Keratinocyte (primary cell): ENCODE data around the gene MSMP. TPM values are rescaled to one million over a fixed set of nuclear protein-coding genes. Genes with fewer than 3 reads are reported as not detected.

Experiments used
- DNase-seq: peaks from one replicate; pipeline ENCODE4 v3.0.0-alpha.2; 2011; ENCODE audit warnings: low read depth, missing footprints, low spot score
- FAIRE-seq: peaks from 2 replicates; lab custom pipeline; 2011; peaks lifted over from hg19 to GRCh38; lab: Jason Lieb, UNC
- H2AFZ ChIP-seq: 2 replicates; pipeline ENCODE4 v1.6.0; 2012; ENCODE audit warnings: low read length, control low read depth, inconsistent platforms; ENCODE audit not compliant: control insufficient read depth
- H3K27ac ChIP-seq: 2 replicates; pipeline ENCODE4 v1.5.1; 2011; ENCODE audit warnings: low read length; ENCODE audit not compliant: control insufficient read depth, insufficient read depth
- H3K27me3 ChIP-seq: 3 replicates; pipeline ENCODE4 v1.6.0; 2011; ENCODE audit warnings: low read length; ENCODE audit not compliant: control insufficient read depth, insufficient read depth; ENCODE audit errors: extremely low read depth
- H3K36me3 ChIP-seq, 2 experiments: 2 replicates in 1 of 2; 3 replicates in 1 of 2; pipeline ENCODE4 v1.5.1; 2011; ENCODE audit warnings: low read length in 2 of 2, mild to moderate bottlenecking in 1 of 2; ENCODE audit not compliant: control insufficient read depth in 2 of 2, insufficient read depth in 2 of 2; ENCODE audit errors: extremely low read depth in 1 of 2
- H3K4me1 ChIP-seq: 3 replicates; pipeline ENCODE4 v1.5.1; 2011; ENCODE audit warnings: low read length; ENCODE audit not compliant: control insufficient read depth, insufficient read depth; ENCODE audit errors: extremely low read depth
- H3K4me2 ChIP-seq: 3 replicates; pipeline ENCODE4 v1.6.0; 2011; ENCODE audit warnings: low read depth, low read length; ENCODE audit not compliant: control insufficient read depth, insufficient read depth; ENCODE audit errors: extremely low read depth
- H3K4me3 ChIP-seq, 3 experiments: fragments of 200-600 bp in 1 of 3; sonication (generic) in 1 of 3; 2 replicates in 2 of 3; 3 replicates in 1 of 3; pipeline ENCODE4 v1.5.1; 2011 to 2016; ENCODE audit warnings: low read length in 3 of 3, mild to moderate bottlenecking in 3 of 3, control low read depth in 2 of 3, inconsistent platforms in 1 of 3, low read depth in 1 of 3, mixed read lengths in 1 of 3, mixed run types in 1 of 3, moderate library complexity in 1 of 3; ENCODE audit not compliant: control insufficient read depth in 2 of 3, insufficient read depth in 2 of 3; ENCODE audit errors: extremely low read depth in 1 of 3
- H3K79me2 ChIP-seq: 2 replicates; pipeline ENCODE4 v1.6.0; 2012; ENCODE audit warnings: low read length; ENCODE audit not compliant: control insufficient read depth, insufficient read depth
- H3K9ac ChIP-seq: 3 replicates; pipeline ENCODE4 v1.6.0; 2011; ENCODE audit warnings: low read length; ENCODE audit not compliant: control insufficient read depth, insufficient read depth; ENCODE audit errors: extremely low read depth
- H3K9me1 ChIP-seq: 3 replicates; pipeline ENCODE4 v1.6.0; 2011; ENCODE audit warnings: low read length; ENCODE audit not compliant: control insufficient read depth, insufficient read depth; ENCODE audit errors: extremely low read depth
- H3K9me3 ChIP-seq: 2 replicates; pipeline ENCODE4 v1.5.1; 2012; ENCODE audit warnings: low read depth, low read length; ENCODE audit not compliant: control insufficient read depth
- H4K20me1 ChIP-seq: 3 replicates; pipeline ENCODE4 v1.6.0; 2011; ENCODE audit warnings: low read length; ENCODE audit not compliant: control insufficient read depth, insufficient read depth; ENCODE audit errors: extremely low read depth
- CTCF ChIP-seq, 3 experiments: IDR thresholded peaks in 1 of 3; conservative IDR thresholded peaks in 1 of 3; optimal IDR thresholded peaks in 1 of 3; 2 replicates in 2 of 3; 3 replicates in 1 of 3; pipeline versions ENCODE3 to v1.5.1; 2011; ENCODE audit warnings: low read length in 3 of 3, mild to moderate bottlenecking in 3 of 3, moderate library complexity in 2 of 3, control low read depth in 1 of 3, inconsistent platforms in 1 of 3; ENCODE audit not compliant: insufficient read depth in 2 of 3; ENCODE audit errors: extremely low read depth in 1 of 3
- EZH2 ChIP-seq: IDR thresholded peaks from one replicate; pipeline ENCODE4 v1.6.1; 2012; ENCODE audit warnings: inconsistent platforms, mild to moderate bottlenecking, low read length, moderate library complexity
- dilution Hi-C: fragments of 300-500 bp; cut with MboI; formaldehyde crosslinking; loops from one replicate; pipeline ENCODE4 v1.7.0; 2020; ENCODE audit warnings: low sequenced_read_pairs; ENCODE audit not compliant: extremely low pct_ligation_motif_present
- polyA plus RNA-seq, 5 experiments: library from polyadenylated mRNA; depleted of rRNA in 3 of 5; stranded (reverse) in 3 of 5; stranded (forward) in 1 of 5; unstranded in 1 of 5; fragments of >200 nt; gene quantifications; 1 replicate in 1 of 5; 2 replicates in 3 of 5; 3 replicates in 1 of 5; pipeline versions ENCODE4 v1.2.1 to v1.2.3, GENCODE V29; 2011 to 2012; ENCODE audit warnings: missing spikeins in 2 of 5, low read depth in 1 of 5, low replicate concordance in 1 of 5

Gene MSMP
- polyA plus RNA-seq, 1 donor (not counting 4 experiments of a cell fraction or from before 2014, with no cell fraction given): not detected

GRCh38 chr9:35781066-35781465 lies 27.0 kb upstream of the MSMP start:
- Histone ChIP-seq H3K4me2 (no peak overlapping the region), H3K36me3 (no peaks in the 10 kb centered on the region), H3K4me1 (no peaks in the 10 kb centered on the region), H4K20me1 (no peaks in the 10 kb centered on the region), H3K27ac (no peak overlapping the region), H3K9me3 (no peaks in the 10 kb centered on the region), H3K79me2 (no peaks in the 10 kb centered on the region), H3K9me1 (no peaks in the 10 kb centered on the region), H3K4me3 (no peak overlapping the region), H3K27me3 (no peaks in the 10 kb centered on the region), H2AFZ (no peak overlapping the region), H3K9ac (no peak overlapping the region)
- dilution Hi-C loops: no loop called here
- FAIRE-seq: no peak
- no peak for DNase-seq
- TF ChIP-seq EZH2 (no peak), CTCF (optimal IDR thresholded peaks at IDR 0.05 in 1 of 3, IDR thresholded peaks at IDR 0.05 in 1 of 3, conservative IDR thresholded peaks at IDR 0.05 in 1 of 3; ENCODE audit: extremely low read depth in 1 of 3, insufficient read depth in 2 of 3, low read length in 3 of 3) (no peak)

GRCh38 chr9:35778496-35778895 lies 24.4 kb upstream of the MSMP start:
- H3K79me2 ChIP-seq: no peaks in the 10 kb centered on the region
- no peaks in the 10 kb centered on the region for H3K36me3 ChIP-seq
- H3K9me3 ChIP-seq: no peaks in the 10 kb centered on the region
- no peak for TF ChIP-seq EZH2
- TF ChIP-seq CTCF (optimal IDR thresholded peaks at IDR 0.05 in 1 of 3, IDR thresholded peaks at IDR 0.05 in 1 of 3, conservative IDR thresholded peaks at IDR 0.05 in 1 of 3; ENCODE audit: extremely low read depth in 1 of 3, insufficient read depth in 2 of 3, low read length in 3 of 3): no peak
- no peaks in the 10 kb centered on the region for H4K20me1 ChIP-seq
- H3K27me3 ChIP-seq: no peaks in the 10 kb centered on the region
- no peak for DNase-seq
- no peak overlapping the region for H3K4me3 ChIP-seq
- dilution Hi-C loops: no loop called here
- H2AFZ ChIP-seq: no peak overlapping the region
- FAIRE-seq: no peak
- no peak overlapping the region for H3K4me2 ChIP-seq
- H3K4me1 ChIP-seq: no peaks in the 10 kb centered on the region
- H3K9me1 ChIP-seq: no peaks in the 10 kb centered on the region
- no peak overlapping the region for H3K27ac ChIP-seq
- H3K9ac ChIP-seq: no peak overlapping the region
